Ureter (tissue), 1 donor: ENCODE data around the gene IFT81. TPM values are rescaled to one million over a fixed set of nuclear protein-coding genes. Genes with fewer than 3 reads are reported as not detected.
A peak's percentile ranks its signal among the peaks of the same experiment; 100 is the strongest.
"Not testable (repeated sequence)": the region's sequence is repeated elsewhere in the genome, so short reads cannot be mapped to it uniquely, and the experiment has no call there.

Source experiments
- DNase-seq: peaks from one replicate; pipeline ENCODE4 v3.0.0-alpha.2; 2020; ENCODE audit warnings: low spot score
- total RNA-seq: library from RNA; stranded (reverse); gene quantifications from one replicate; pipeline ENCODE4 v1.2.4, GENCODE V29; 2023
- donor health status: DM: yes; HTN: yes; CAD: no.

The IFT81 gene
- total RNA-seq, 1 donor from 2014 or later, result 21.9 TPM

- DNase-seq, result no peak
Measured at GRCh38 chr12:110246636-110247339, 122.6 kb downstream of the IFT81 start.

- peak; percentile 67 for DNase-seq
Measured at GRCh38 chr12:110247340-110248095, 123.4 kb downstream of the IFT81 start.

DNA sequence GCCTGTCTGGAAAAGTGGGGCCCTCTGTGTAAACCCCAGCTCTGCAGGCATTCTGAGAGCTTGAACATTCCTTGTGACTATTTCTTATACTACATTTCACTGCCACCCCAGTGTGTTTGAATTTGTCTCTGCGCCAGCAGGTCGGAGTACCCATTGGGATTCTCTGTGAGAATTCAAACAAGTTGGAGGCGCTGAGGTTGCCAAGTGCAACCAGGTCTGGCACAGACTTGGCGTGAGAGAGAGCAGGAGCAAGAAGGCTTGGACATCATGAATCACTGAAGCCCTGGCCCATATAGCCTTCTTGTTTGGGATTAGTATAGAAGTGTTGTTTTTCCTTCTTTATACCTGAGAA, 123.9 kb downstream of the IFT81 start:
- DNase-seq, result peak; percentile 53

- DNase-seq, result no peak
Measured at GRCh38 chr12:110249105-110249504, 124.9 kb downstream of the IFT81 start.

DNA sequence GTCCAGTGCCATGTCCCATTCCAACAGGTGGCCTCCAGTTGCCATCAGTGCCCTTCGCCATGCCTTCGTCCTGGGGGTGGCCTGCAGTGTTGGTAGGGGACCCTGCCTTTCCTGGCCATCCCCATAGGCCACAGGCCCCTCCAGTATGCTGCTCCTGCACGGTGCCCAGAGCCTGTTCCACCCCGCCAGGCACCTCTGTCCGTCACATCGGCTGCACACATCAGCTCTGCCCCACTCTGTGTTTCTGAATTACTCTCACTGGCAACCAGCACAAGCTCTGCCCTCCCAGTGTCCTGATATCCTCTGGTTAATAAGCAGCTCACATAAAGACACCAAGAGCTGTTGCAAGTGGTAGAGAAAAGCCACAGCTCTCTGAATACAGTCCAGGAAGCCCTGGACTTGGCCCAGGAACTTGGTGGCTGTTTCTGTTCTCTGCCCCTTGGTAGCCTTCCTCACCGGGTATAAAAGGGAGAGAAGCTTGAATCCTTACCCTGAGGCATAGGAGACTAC, 125.6 kb downstream of the IFT81 start:
- DNase-seq, result no peak

- no peak for DNase-seq
Measured at GRCh38 chr12:110251381-110251780, 127.2 kb downstream of the IFT81 start.

GRCh38 chr12:110252716-110253115, 128.6 kb downstream of the IFT81 start:
- DNase-seq, result no peak

GRCh38 chr12:110253176-110253575, 129.0 kb downstream of the IFT81 start:
- no peak for DNase-seq

- no peak for DNase-seq
Measured at GRCh38 chr12:110254971-110255540, 130.9 kb downstream of the IFT81 start.

GRCh38 chr12:110255890-110256456, 131.8 kb downstream of the IFT81 start:
- not testable (repeated sequence) for DNase-seq

- DNase-seq, result no peak
Measured at GRCh38 chr12:110256780-110257431, 132.7 kb downstream of the IFT81 start.

DNA sequence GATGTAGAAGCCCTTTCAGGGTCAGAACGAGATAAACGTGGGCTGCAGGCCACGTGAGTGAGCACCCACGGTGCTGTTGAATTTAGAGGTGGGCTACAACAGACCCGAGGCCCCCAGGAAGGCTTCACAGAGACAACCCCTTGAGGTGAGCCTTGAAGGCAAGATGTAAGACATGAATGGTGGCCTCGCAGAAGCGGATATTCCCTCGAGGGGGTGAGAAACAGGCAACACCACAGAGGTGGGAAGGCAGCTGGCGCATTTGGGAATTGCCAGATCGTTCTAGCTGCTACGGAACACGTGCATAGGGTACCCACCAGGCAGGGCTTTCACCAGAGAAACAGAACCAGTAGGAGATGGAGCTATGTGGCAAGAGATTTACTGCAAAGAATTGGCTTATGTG, 134.3 kb downstream of the IFT81 start:
- no peak for DNase-seq

GRCh38 chr12:110262442-110263388, 138.6 kb downstream of the IFT81 start:
- DNase-seq, result no peak

- no peak for DNase-seq
Measured at GRCh38 chr12:110266381-110266960, 142.3 kb downstream of the IFT81 start.

DNA sequence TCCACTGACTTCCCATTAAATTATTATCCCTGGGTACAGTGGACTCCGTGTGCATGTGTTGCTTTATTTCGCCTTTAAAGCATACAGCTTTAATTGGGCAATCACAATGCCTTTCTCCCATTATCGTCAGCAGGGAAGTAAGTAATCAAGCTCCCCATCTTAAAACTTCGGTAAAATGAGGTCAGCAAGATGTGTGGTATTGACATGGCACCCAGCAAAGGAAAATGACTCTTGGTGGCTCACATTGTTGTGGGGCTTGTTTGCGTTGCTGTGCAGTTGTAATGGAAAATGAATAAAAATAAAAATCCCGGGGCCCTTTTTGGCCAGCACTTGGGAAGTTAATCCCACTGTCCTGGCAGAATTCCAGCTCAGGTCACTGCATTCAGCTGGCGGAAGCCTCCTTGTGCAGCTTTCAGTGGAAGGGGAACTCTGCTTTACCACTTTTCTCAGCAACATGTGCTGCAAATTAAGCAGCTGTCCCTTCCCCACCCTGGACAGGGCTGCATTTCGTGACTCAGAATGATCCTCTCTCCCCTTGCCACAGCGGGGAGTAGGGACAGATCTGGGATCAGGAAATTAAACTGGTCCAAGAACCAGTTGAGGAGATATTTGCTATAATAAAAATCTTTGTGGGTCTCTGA, 142.9 kb downstream of the IFT81 start:
- peak; percentile 73 for DNase-seq

Other genes with a start within 250 kb of the IFT81 start
- gene GLTP, start 243.8 kb upstream of the IFT81 start, total RNA-seq, result 106 TPM
- gene TCHP, start 224.1 kb upstream of the IFT81 start, total RNA-seq, result 20.8 TPM
- gene GIT2, start 128.0 kb upstream of the IFT81 start, total RNA-seq, result 55.5 TPM
- gene ANKRD13A, start 124.9 kb upstream of the IFT81 start, total RNA-seq, result 50.9 TPM
- gene C12orf76, start 75.8 kb upstream of the IFT81 start, total RNA-seq, result 14.1 TPM
- 357 TPM for gene ATP2A2, start 156.9 kb downstream of the IFT81 start, total RNA-seq